Panc1 (cell line): ENCODE measurements around the gene USP32. TPM values are rescaled to one million over a fixed set of nuclear protein-coding genes. Genes with fewer than 3 reads are reported as not detected.

Experiments
- ATAC-seq: fragments of 200-7000 bp; cut with Tn5 transposase; 2 replicates; pipeline ENCODE4 v1.9.1; 2020; ENCODE audit warnings: mild to moderate bottlenecking, moderate library complexity
- BruUV-seq: library from RNA; stranded (reverse); fragments of 400-500 nt; replicated peaks from 2 replicates; lab custom pipeline; 2021; lab: Mats Ljungman, UMichigan
- CTCF ChIA-PET: fragments of 300-600 bp; sonication (Branson Sonifier 250); formaldehyde crosslinking; loops from one replicate; lab custom pipeline; 2022; ENCODE audit warnings: antibody characterized with exemption; lab: Charles Lee
- POLR2A ChIA-PET: fragments of 300-600 bp; sonication (Branson Sonifier 250); formaldehyde crosslinking; loops from one replicate; lab custom pipeline; 2022; ENCODE audit warnings: antibody characterized with exemption; lab: Charles Lee
- DNase-seq: peaks from one replicate; pipeline ENCODE4 v3.0.0-alpha.2; 2010; ENCODE audit warnings: low read depth, low spot score
- H3K27ac ChIP-seq: 2 replicates; pipeline ENCODE4 v1.5.1; 2011; ENCODE audit warnings: mild to moderate bottlenecking, low read length, inconsistent platforms
- H3K27me3 ChIP-seq: fragments of 200-500 bp; sonication (Bioruptor generic); 2 replicates; pipeline ENCODE4 v1.6.0; 2014; ENCODE audit warnings: low read length, inconsistent platforms; ENCODE audit not compliant: control insufficient read depth, insufficient read depth
- H3K36me3 ChIP-seq: fragments of 200-500 bp; sonication (Bioruptor generic); 2 replicates; pipeline ENCODE4 v1.5.1; 2014; ENCODE audit warnings: inconsistent platforms, mild to moderate bottlenecking, low read length, moderate library complexity; ENCODE audit not compliant: control insufficient read depth, insufficient read depth
- H3K4me1 ChIP-seq: 2 replicates; pipeline ENCODE4 v1.5.1; 2011; ENCODE audit warnings: inconsistent platforms, mild to moderate bottlenecking, low read length, moderate library complexity; ENCODE audit not compliant: control insufficient read depth, insufficient read depth
- H3K4me3 ChIP-seq, 2 experiments: 2 replicates each; pipeline ENCODE4 v1.5.1; 2011 to 2012; ENCODE audit warnings: low read depth in 2 of 2, low read length in 2 of 2, mild to moderate bottlenecking in 2 of 2, inconsistent platforms in 1 of 2, moderate library complexity in 1 of 2
- H3K9me3 ChIP-seq: fragments of 200-500 bp; sonication (Bioruptor generic); 2 replicates; pipeline ENCODE4 v1.5.1; 2014; ENCODE audit warnings: low read depth, mild to moderate bottlenecking, inconsistent platforms, low read length, moderate library complexity; ENCODE audit not compliant: control insufficient read depth, insufficient read depth
- POLR2AphosphoS5 ChIP-seq: IDR thresholded peaks from 2 replicates; pipeline ENCODE4 v1.6.1; 2012; ENCODE audit warnings: mild to moderate bottlenecking, low read depth, low read length, moderate library complexity
- SIN3A ChIP-seq: IDR thresholded peaks from 2 replicates; pipeline ENCODE4 v1.6.1; 2012; ENCODE audit warnings: low read depth, mild to moderate bottlenecking, low read length, moderate library complexity, borderline replicate concordance; ENCODE audit not compliant: insufficient read depth
- TCF7L2 ChIP-seq: IDR thresholded peaks from 2 replicates; pipeline ENCODE4 v1.6.1; 2011; ENCODE audit warnings: mild to moderate bottlenecking, low read depth, low read length, inconsistent platforms
- in situ Hi-C: cut with HindIII; loops from 2 replicates; pipeline ENCODE4 v1.10.0; 2016; ENCODE audit warnings: low sequenced_read_pairs, low pct_unique_long_range_greater_than_20kb
- intact Hi-C: fragments of 100-400 bp; cut with micrococcal nuclease; formaldehyde crosslinking; loops from one replicate; pipeline ENCODE4 v1.10.0; 2022; ENCODE audit not compliant: unreplicated experiment
- total RNA-seq: library from RNA; stranded (reverse); gene quantifications from one replicate; pipeline ENCODE4 v1.2.1, GENCODE V29; 2021; ENCODE audit not compliant: unreplicated experiment
- TF ChIP-seq, protein P1 (sequence below): fragments of 450-650 bp; IDR thresholded peaks from 2 replicates; pipeline ENCODE4 v1.5.1; 2017; ENCODE audit warnings: mild to moderate bottlenecking
- TF ChIP-seq, protein P2 (sequence below), 2 experiments: IDR thresholded peaks; 2 replicates each; pipeline ENCODE4 v1.6.1; 2011 to 2012; ENCODE audit warnings: low read depth in 2 of 2, control low read depth in 1 of 2, low read length in 1 of 2, mild to moderate bottlenecking in 1 of 2, moderate library complexity in 1 of 2; ENCODE audit not compliant: insufficient read depth in 1 of 2

Gene USP32
- total RNA-seq, 1 experiment from 2014 or later, result 45.5 TPM

DNA sequence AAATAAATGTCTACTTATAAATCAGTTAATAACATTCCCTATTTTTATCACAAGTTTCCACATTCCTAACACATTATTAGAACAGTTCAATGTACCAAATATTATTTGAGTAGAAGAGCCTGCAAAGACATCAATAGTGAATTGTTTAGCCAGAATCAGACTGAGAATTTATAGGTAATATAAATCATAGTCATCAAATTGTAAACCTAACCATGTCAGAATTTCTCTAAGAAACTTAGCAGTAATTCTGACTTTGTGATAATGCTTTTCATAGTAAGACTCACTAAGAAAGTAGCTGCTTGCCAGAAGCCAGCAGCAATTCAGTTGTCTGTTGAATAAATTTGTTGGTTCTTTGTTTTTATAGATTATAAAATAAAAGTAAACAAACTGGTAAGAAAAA lies 111.3 kb downstream of the USP32 start:
- Histone ChIP-seq H3K4me1 (no peaks in the 10 kb centered on the region), H3K27me3 (no peaks in the 10 kb centered on the region), H3K27ac (no peak overlapping the region), H3K4me3 (no peak overlapping the region), H3K9me3 (no peaks in the 10 kb centered on the region), H3K36me3 (peaks cover 4% of the 10 kb centered on the region; the same call in 1 of the 2 replicates)
- in situ Hi-C loops, result no loop called here
- no TSS peak for BruUV-seq
- no peak for DNase-seq
- TF ChIP-seq, protein P1, sequence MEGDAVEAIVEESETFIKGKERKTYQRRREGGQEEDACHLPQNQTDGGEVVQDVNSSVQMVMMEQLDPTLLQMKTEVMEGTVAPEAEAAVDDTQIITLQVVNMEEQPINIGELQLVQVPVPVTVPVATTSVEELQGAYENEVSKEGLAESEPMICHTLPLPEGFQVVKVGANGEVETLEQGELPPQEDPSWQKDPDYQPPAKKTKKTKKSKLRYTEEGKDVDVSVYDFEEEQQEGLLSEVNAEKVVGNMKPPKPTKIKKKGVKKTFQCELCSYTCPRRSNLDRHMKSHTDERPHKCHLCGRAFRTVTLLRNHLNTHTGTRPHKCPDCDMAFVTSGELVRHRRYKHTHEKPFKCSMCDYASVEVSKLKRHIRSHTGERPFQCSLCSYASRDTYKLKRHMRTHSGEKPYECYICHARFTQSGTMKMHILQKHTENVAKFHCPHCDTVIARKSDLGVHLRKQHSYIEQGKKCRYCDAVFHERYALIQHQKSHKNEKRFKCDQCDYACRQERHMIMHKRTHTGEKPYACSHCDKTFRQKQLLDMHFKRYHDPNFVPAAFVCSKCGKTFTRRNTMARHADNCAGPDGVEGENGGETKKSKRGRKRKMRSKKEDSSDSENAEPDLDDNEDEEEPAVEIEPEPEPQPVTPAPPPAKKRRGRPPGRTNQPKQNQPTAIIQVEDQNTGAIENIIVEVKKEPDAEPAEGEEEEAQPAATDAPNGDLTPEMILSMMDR, result no peak
- TF ChIP-seq POLR2AphosphoS5, result no peak
- TF ChIP-seq, protein P2, sequence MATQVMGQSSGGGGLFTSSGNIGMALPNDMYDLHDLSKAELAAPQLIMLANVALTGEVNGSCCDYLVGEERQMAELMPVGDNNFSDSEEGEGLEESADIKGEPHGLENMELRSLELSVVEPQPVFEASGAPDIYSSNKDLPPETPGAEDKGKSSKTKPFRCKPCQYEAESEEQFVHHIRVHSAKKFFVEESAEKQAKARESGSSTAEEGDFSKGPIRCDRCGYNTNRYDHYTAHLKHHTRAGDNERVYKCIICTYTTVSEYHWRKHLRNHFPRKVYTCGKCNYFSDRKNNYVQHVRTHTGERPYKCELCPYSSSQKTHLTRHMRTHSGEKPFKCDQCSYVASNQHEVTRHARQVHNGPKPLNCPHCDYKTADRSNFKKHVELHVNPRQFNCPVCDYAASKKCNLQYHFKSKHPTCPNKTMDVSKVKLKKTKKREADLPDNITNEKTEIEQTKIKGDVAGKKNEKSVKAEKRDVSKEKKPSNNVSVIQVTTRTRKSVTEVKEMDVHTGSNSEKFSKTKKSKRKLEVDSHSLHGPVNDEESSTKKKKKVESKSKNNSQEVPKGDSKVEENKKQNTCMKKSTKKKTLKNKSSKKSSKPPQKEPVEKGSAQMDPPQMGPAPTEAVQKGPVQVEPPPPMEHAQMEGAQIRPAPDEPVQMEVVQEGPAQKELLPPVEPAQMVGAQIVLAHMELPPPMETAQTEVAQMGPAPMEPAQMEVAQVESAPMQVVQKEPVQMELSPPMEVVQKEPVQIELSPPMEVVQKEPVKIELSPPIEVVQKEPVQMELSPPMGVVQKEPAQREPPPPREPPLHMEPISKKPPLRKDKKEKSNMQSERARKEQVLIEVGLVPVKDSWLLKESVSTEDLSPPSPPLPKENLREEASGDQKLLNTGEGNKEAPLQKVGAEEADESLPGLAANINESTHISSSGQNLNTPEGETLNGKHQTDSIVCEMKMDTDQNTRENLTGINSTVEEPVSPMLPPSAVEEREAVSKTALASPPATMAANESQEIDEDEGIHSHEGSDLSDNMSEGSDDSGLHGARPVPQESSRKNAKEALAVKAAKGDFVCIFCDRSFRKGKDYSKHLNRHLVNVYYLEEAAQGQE (IDR thresholded peaks at IDR 0.05; ENCODE audit: insufficient read depth in 1 of 2, low read depth in 2 of 2, low read length in 1 of 2), result no peak
- no peak for TF ChIP-seq SIN3A
- TF ChIP-seq TCF7L2, result no peak
- ChIA-PET POLR2A (no interaction called here), CTCF (no interaction called here)
- intact Hi-C loops, result no loop called here
- ATAC-seq, result no peak

DNA sequence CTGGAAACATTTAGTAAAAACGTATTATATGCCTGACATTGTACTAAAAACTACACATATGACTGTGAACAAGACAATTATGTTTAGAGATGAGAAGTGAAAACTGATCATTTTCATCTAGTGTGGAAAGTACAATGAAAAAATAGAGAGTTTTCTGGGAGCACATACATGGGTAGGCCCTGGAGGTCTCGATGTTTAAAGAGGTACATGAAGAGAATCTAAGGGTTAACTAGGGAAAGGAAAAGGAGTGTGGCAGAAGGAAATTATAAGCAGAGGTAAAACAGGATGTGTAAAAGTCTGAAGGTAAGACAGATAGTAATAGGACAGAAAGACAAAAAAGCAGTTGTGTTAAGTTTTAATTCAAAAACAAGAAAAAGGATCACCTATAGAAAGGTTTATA lies 113.7 kb downstream of the USP32 start:
- ChIA-PET POLR2A (no interaction called here), CTCF (no interaction called here)
- BruUV-seq, result no TSS peak
- intact Hi-C loops (no loop called here), in situ Hi-C loops (no loop called here)
- Histone ChIP-seq H3K36me3 (no peaks in the 10 kb centered on the region; the same call in 1 of the 2 replicates), H3K9me3 (no peaks in the 10 kb centered on the region), H3K4me1 (no peaks in the 10 kb centered on the region), H3K27ac (no peak overlapping the region), H3K27me3 (no peaks in the 10 kb centered on the region), H3K4me3 (no peak overlapping the region)
- ATAC-seq (no peak), DNase-seq (no peak)
- TF ChIP-seq TCF7L2 (no peak), SIN3A (no peak), POLR2AphosphoS5 (no peak)
- TF ChIP-seq, protein P1, result no peak
- TF ChIP-seq, protein P2 (IDR thresholded peaks at IDR 0.05; ENCODE audit: insufficient read depth in 1 of 2, low read depth in 2 of 2, low read length in 1 of 2), result no peak
